Activated CD8-positive, alpha-beta memory T cell treated with anti-CD3 and anti-CD28 coated beads, Interleukin-2, amount 50 U/mL, for 1 hour (primary cell): ENCODE data around the gene RERE.

ENCODE experiments used
- DNase-seq: peaks from one replicate; pipeline ENCODE4 v3.0.0-alpha.2; 2020; ENCODE audit errors: extremely low read depth

RERE gene

DNA sequence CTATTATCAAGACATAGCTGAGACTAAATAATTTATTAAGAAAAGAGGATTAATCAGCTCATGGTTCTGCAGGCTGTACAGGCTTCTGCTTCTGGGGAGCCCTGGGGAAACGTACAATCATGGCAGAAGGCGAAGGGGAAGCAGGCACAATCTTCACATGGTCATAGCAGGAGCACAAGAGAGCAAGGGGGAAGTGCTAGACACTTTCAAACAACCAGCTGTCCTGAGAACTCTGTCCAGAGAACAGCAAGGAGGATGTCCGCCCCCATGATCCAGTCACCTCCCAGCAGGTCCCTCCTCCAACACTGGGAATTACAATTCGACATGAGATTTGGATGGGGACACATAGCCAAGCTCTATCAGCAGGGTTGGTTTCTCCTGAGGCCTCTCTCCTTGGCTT is 509.8 kb downstream of the RERE start:
- DNase-seq: no peak

DNA sequence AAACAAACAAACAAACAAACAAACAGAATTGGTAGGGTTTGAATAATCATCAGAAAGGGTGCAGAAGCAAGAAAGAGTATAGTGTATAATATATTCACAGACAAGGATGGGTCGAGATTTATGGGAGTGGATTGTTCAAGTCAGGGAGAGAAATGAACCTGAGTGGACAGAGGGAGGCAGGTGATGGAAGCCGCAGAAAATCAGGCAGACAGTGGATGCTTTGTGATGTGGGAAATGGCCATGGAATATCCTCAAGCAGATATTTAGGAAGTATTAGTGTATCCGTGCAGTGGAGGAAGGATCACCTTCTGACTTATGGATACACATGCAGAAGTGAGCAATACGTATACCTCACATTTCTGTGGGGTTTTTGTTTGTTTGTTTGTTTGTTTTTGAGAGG is 513.6 kb downstream of the RERE start:
- no peak for DNase-seq

DNA sequence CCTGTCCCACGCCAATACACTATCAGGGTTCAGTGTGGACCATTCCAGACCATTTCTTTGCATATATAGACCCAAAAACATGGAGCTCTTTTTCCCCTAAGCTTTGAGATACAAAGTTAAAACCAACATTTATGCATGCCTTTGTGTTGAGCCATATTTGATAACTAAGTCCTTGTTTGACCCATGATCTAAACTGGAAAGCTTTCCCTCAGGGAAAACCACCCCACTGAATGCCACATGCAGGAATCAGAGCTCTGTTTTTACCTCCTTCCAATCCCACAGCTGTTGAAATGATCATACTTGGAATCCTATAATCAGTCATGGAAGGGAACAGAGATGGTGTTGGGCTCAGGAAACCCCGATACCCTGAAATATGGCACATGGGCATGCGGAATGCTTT is 514.3 kb downstream of the RERE start:
- no peak for DNase-seq
